GM19193 (cell line): ENCODE measurements around the gene ZNF69.

ENCODE experiments used
- POLR2A ChIP-seq: IDR thresholded peaks from 4 replicates; pipeline ENCODE4 v1.6.1; 2011; ENCODE audit not compliant: insufficient read depth, insufficient read length; ENCODE audit errors: extremely low read depth

Gene ZNF69

GRCh38 chr19:11887611-11888531, at the start of gene ZNF69:
Gene ZNF69, plus strand, starts transcription at chr19:11887782. Its CDS starts 142 bp downstream, at chr19:11887924.
- no peak for TF ChIP-seq POLR2A

- no peak for TF ChIP-seq POLR2A
Measured at GRCh38 chr19:11843722-11844121, 43.9 kb upstream of the ZNF69 start.

GRCh38 chr19:11848200-11848593, 39.4 kb upstream of the ZNF69 start:
- TF ChIP-seq POLR2A: no peak

GRCh38 chr19:11848594-11849469, 38.8 kb upstream of the ZNF69 start, which contains the start of gene ZNF439:
Gene ZNF439, plus strand, starts transcription at chr19:11848726. Its CDS starts 142 bp downstream, at chr19:11848868.
- TF ChIP-seq POLR2A: no peak

- TF ChIP-seq POLR2A: no peak
Measured at GRCh38 chr19:11853358-11853757, 34.2 kb upstream of the ZNF69 start.

- no peak for TF ChIP-seq POLR2A
Measured at GRCh38 chr19:11856596-11857250, 30.9 kb upstream of the ZNF69 start.

- no peak for TF ChIP-seq POLR2A
Measured at GRCh38 chr19:11860721-11861120, 26.9 kb upstream of the ZNF69 start.

GRCh38 chr19:11861301-11861700, 26.3 kb upstream of the ZNF69 start:
- TF ChIP-seq POLR2A: no peak

- TF ChIP-seq POLR2A: no peak
Measured at GRCh38 chr19:11868188-11868587, 19.4 kb upstream of the ZNF69 start.

GRCh38 chr19:11872624-11873023, 15.0 kb upstream of the ZNF69 start:
- no peak for TF ChIP-seq POLR2A

- TF ChIP-seq POLR2A: no peak
Measured at GRCh38 chr19:11873762-11874161, 13.8 kb upstream of the ZNF69 start.

- TF ChIP-seq POLR2A: no peak
Measured at GRCh38 chr19:11880598-11880997, 7.0 kb upstream of the ZNF69 start.

- TF ChIP-seq POLR2A: no peak
Measured at GRCh38 chr19:11881151-11881800, 6.3 kb upstream of the ZNF69 start.

GRCh38 chr19:11882606-11883005, 5.0 kb upstream of the ZNF69 start:
- no peak for TF ChIP-seq POLR2A
